CD14-positive monocyte (primary cell): Measurements from ENCODE around the gene ACSS1. TPM values are rescaled to one million over a fixed set of nuclear protein-coding genes. Genes with fewer than 3 reads are reported as not detected.

ENCODE experiments used
- DNase-seq, 3 donors: peaks; one replicate each; pipeline ENCODE4 v3.0.0-alpha.2; 2011 to 2022
- H2AFZ ChIP-seq: 2 replicates; pipeline ENCODE4 v1.6.0; 2012; ENCODE audit warnings: mild to moderate bottlenecking, low read depth, low read length, inconsistent platforms; ENCODE audit not compliant: insufficient read depth, poor library complexity, severe bottlenecking
- H3K27ac ChIP-seq, 2 donors: 1 replicate in 1 of 2; 2 replicates in 1 of 2; pipeline ENCODE4 v1.5.1; 2012 to 2013; ENCODE audit warnings: low read length in 2 of 2, control low read depth in 1 of 2, inconsistent platforms in 1 of 2, low read depth in 1 of 2, mild to moderate bottlenecking in 1 of 2
- H3K27me3 ChIP-seq, 2 donors: one replicate each; pipeline versions ENCODE4 v1.6.0 to v1.6.1; 2011 to 2013; ENCODE audit warnings: low read length in 2 of 2; ENCODE audit not compliant: control insufficient read depth in 2 of 2, insufficient read depth in 2 of 2
- H3K36me3 ChIP-seq, 2 donors: replicated peaks in 1 of 2; 1 replicate in 1 of 2; 2 replicates in 1 of 2; pipeline versions ENCODE4 v1.5.1 to v1.6.1; 2012 to 2013; ENCODE audit warnings: low read length in 2 of 2, control low read depth in 1 of 2, inconsistent platforms in 1 of 2, mild to moderate bottlenecking in 1 of 2; ENCODE audit not compliant: insufficient read depth in 2 of 2, control insufficient read depth in 1 of 2
- H3K4me1 ChIP-seq, 2 donors: 1 replicate in 1 of 2; 2 replicates in 1 of 2; pipeline versions ENCODE4 v1.5.1 to v1.6.1; 2012 to 2013; ENCODE audit warnings: low read length in 2 of 2, control low read depth in 1 of 2, inconsistent platforms in 1 of 2, mild to moderate bottlenecking in 1 of 2, moderate library complexity in 1 of 2; ENCODE audit not compliant: insufficient read depth in 2 of 2, control insufficient read depth in 1 of 2
- H3K4me2 ChIP-seq: replicated peaks from 2 replicates; pipeline ENCODE3; 2012; ENCODE audit warnings: low read length, moderate library complexity, mild to moderate bottlenecking; ENCODE audit not compliant: poor library complexity, severe bottlenecking; ENCODE audit errors: extremely low read depth
- H3K4me3 ChIP-seq, 3 experiments: fragments of 200-600 bp in 1 of 3; sonication (generic) in 1 of 3; replicated peaks in 1 of 3; 1 replicate in 2 of 3; 2 replicates in 1 of 3; pipeline ENCODE4 v1.5.1; 2011 to 2013; ENCODE audit warnings: low read length in 3 of 3, mild to moderate bottlenecking in 3 of 3, control low read depth in 2 of 3, low read depth in 2 of 3, inconsistent platforms in 1 of 3, moderate library complexity in 1 of 3
- H3K79me2 ChIP-seq: 2 replicates; pipeline ENCODE4 v1.6.0; 2012; ENCODE audit warnings: mild to moderate bottlenecking, control low read depth, inconsistent platforms, low read length, moderate library complexity; ENCODE audit not compliant: insufficient read depth
- H3K9ac ChIP-seq: 2 replicates; pipeline ENCODE4 v1.6.0; 2017; ENCODE audit warnings: low read length, mild to moderate bottlenecking; ENCODE audit not compliant: insufficient read depth, poor library complexity, severe bottlenecking
- H3K9me3 ChIP-seq, 2 donors: replicated peaks in 1 of 2; 1 replicate in 1 of 2; 2 replicates in 1 of 2; pipeline versions ENCODE4 v1.5.1 to v1.6.1; 2012 to 2013; ENCODE audit warnings: low read length in 2 of 2, control low read depth in 1 of 2; ENCODE audit not compliant: control insufficient read depth in 1 of 2, insufficient read depth in 1 of 2
- H4K20me1 ChIP-seq: 2 replicates; pipeline ENCODE4 v1.6.0; 2012; ENCODE audit warnings: mild to moderate bottlenecking, low read length, control low read depth, moderate library complexity; ENCODE audit not compliant: insufficient read depth
- H3K27ac Mint-ChIP-seq, 7 donors: one replicate each; pipeline ENCODE4 v1.8.0; 2020; ENCODE audit warnings: mild to moderate bottlenecking in 7 of 7, mixed read lengths in 7 of 7, moderate library complexity in 6 of 7, inconsistent platforms in 2 of 7
- H3K27me3 Mint-ChIP-seq, 3 donors: one replicate each; pipeline ENCODE4 v1.8.0; 2021 to 2022; ENCODE audit warnings: low read depth in 3 of 3, mild to moderate bottlenecking in 3 of 3, mixed read lengths in 3 of 3, moderate library complexity in 3 of 3, inconsistent platforms in 1 of 3
- H3K36me3 Mint-ChIP-seq, 2 donors: one replicate each; pipeline ENCODE4 v1.8.0; 2020; ENCODE audit warnings: mixed read lengths in 2 of 2, inconsistent platforms in 1 of 2, mild to moderate bottlenecking in 1 of 2
- H3K4me1 Mint-ChIP-seq: one replicate; pipeline ENCODE4 v1.8.0; 2020; ENCODE audit warnings: mild to moderate bottlenecking, mixed read lengths
- H3K4me3 Mint-ChIP-seq, 2 donors: one replicate each; pipeline ENCODE4 v1.8.0; 2020; ENCODE audit warnings: mild to moderate bottlenecking in 2 of 2, mixed read lengths in 2 of 2, moderate library complexity in 1 of 2
- H3K9me3 Mint-ChIP-seq, 7 donors: one replicate each; pipeline ENCODE4 v1.8.0; 2020 to 2022; ENCODE audit warnings: mixed read lengths in 7 of 7, mild to moderate bottlenecking in 6 of 7, moderate library complexity in 6 of 7, inconsistent platforms in 2 of 7
- CTCF ChIP-seq: fragments of 200-600 bp; IDR thresholded peaks from one replicate; pipeline ENCODE4 v1.8.0; 2022; ENCODE audit warnings: antibody characterized with exemption, mild to moderate bottlenecking
- WGBS: methylation state at CpG from one replicate; pipeline ENCODE4 v1.1.5; 2013; ENCODE audit warnings: missing lambda C conversion rate; ENCODE audit not compliant: insufficient coverage; 5-methylcytosine and 5-hydroxymethylcytosine counted together
- intact Hi-C, 2 donors: fragments of 100-400 bp; cut with micrococcal nuclease; formaldehyde crosslinking; loops; one replicate each; pipeline versions ENCODE4 v1.15.0 to v1.15.1; 2023
- polyA minus RNA-seq: library from RNA; depleted of rRNA, polyadenylated mRNA; stranded (reverse); fragments of >200 nt; gene quantifications from 2 replicates; pipeline ENCODE4 v1.2.3, GENCODE V29; 2012
- polyA plus RNA-seq, 3 donors: library from polyadenylated mRNA; depleted of rRNA in 1 of 3; unstranded in 2 of 3; stranded (reverse) in 1 of 3; fragments of 300-500 nt in 2 of 3; fragments of >200 nt in 1 of 3; fragmentation: Illumina TruSeq in 2 of 3; gene quantifications; 1 replicate in 2 of 3; 2 replicates in 1 of 3; pipeline ENCODE4 v1.2.3, GENCODE V29; 2012 to 2021
- total RNA-seq, 12 experiments: library from RNA in 1 of 12; stranded (reverse) in 1 of 12; fragments of 120-200 nt in 1 of 12; gene quantifications; one replicate each; pipeline ENCODE4 v1.2.4 and lab custom pipeline; 2013 to 2026; ENCODE audit warnings: mixed read lengths in 6 of 12, inconsistent platforms in 1 of 12

ACSS1 gene
- 15.0 TPM for total RNA-seq (2013)
- polyA plus RNA-seq: 10 to 100 TPM; 26.6 to 32.0 (median 27.6) TPM
- polyA minus RNA-seq: 17.0 and 23.1 TPM in 2 replicates
- total RNA-seq (lab: John Stamatoyannopoulos, UW): 2.3 to 30.2 (median 22.7) reads per million in 11 experiments

- H3K4me1 Mint-ChIP-seq: peaks cover 41% of the 10 kb centered on the region
These were observed at the start of gene ACSS1 for GRCh38 chr20:25058051-25058846. Gene ACSS1 (minus strand): TSS chr20:25058139. CDS start chr20:25058102, 37 bp downstream.

More at GRCh38 chr20:25058051-25058846, at the start of gene ACSS1:
- peaks cover 25% of the 10 kb centered on the region for H4K20me1 ChIP-seq
- WGBS: 0% methylated on average over 45 of the region's 56 CpGs
- TF ChIP-seq CTCF: no peak
- intact Hi-C loops: loop anchor here in 1 of 2 donors (5.0 to 10.0 kb wide), 2 partner anchors 189 to 337 kb away; partner anchors contain the start of genes ABHD12 and PYGB
- no peaks in the 10 kb centered on the region for H3K9me3 ChIP-seq
- peak within 1 kb of the TSS; percentile 88 for H3K9ac ChIP-seq
- H3K4me3 ChIP-seq: peak within 1 kb of the TSS; percentile 51 to 95 (median 94)
- Mint-ChIP-seq H3K27me3 (peaks cover 6 to 14% (median 6%) of the 10 kb centered on the region in 3 donors), H3K9me3 (peaks cover 0 to 2% (median 0%) of the 10 kb centered on the region in 7 donors), H3K4me3 (peak within 1 kb of the TSS; percentile 85 to 89), H3K27ac (peak within 1 kb of the TSS; percentile 75 to 91 (median 89)), H3K36me3 (peaks cover 0 to 6% of the 10 kb centered on the region in 2 donors)
- peaks cover 36 to 43% of the 10 kb centered on the region in 2 donors for H3K4me1 ChIP-seq
- peak within 1 kb of the TSS; percentile 86 to 93 for H3K27ac ChIP-seq
- peak within 1 kb of the TSS; percentile 97 for H3K4me2 ChIP-seq
- H2AFZ ChIP-seq: peak within 1 kb of the TSS; percentile 96
- H3K27me3 ChIP-seq: no peaks in the 10 kb centered on the region
- peak; percentile 32 to 44 (median 36) for DNase-seq
- peaks cover 23% of the 10 kb centered on the region for H3K79me2 ChIP-seq
- no peaks in the 10 kb centered on the region for H3K36me3 ChIP-seq
